H1 (cell line): ENCODE measurements around the gene C2orf92. TPM values are rescaled to one million over a fixed set of nuclear protein-coding genes. Genes with fewer than 3 reads are reported as not detected.

Experiments used
- ASH2L ChIP-seq: fragments of 200-600, 300-600 bp; sonication (generic); IDR thresholded peaks from one replicate; pipeline ENCODE4 v1.7.1; 2017; ENCODE audit warnings: low read length
- ATF2 ChIP-seq: IDR thresholded peaks from 2 replicates; pipeline ENCODE4 v1.6.1; 2012; ENCODE audit warnings: low read length, inconsistent platforms
- ATF3 ChIP-seq: IDR thresholded peaks from 2 replicates; pipeline ENCODE4 v1.6.1; 2011; ENCODE audit warnings: low read depth, mild to moderate bottlenecking, low read length; ENCODE audit not compliant: insufficient read depth
- BCL11A ChIP-seq, 2 experiments: IDR thresholded peaks; one replicate each; pipeline ENCODE4 v1.6.1; 2011; ENCODE audit warnings: low read depth in 2 of 2, low read length in 2 of 2, mild to moderate bottlenecking in 2 of 2
- CTBP2 ChIP-seq: IDR thresholded peaks from 2 replicates; pipeline ENCODE4 v1.7.0; 2011; ENCODE audit warnings: borderline replicate concordance, mild to moderate bottlenecking, moderate library complexity, mixed read lengths, low read length; ENCODE audit not compliant: insufficient read depth, insufficient read length
- E2F6 ChIP-seq: IDR thresholded peaks from 2 replicates; pipeline ENCODE4 v1.6.1; 2012; ENCODE audit warnings: inconsistent platforms
- EP300 ChIP-seq, 2 experiments: IDR thresholded peaks; 1 replicate in 1 of 2; 2 replicates in 1 of 2; pipeline ENCODE4 v1.6.1; 2011 to 2012; ENCODE audit warnings: low read depth in 2 of 2, low read length in 2 of 2, mild to moderate bottlenecking in 2 of 2, borderline replicate concordance in 1 of 2, inconsistent platforms in 1 of 2, moderate library complexity in 1 of 2
- FOSL1 ChIP-seq: IDR thresholded peaks from 2 replicates; pipeline ENCODE4 v1.6.1; 2011; ENCODE audit warnings: mild to moderate bottlenecking, low read depth, low read length, moderate library complexity; ENCODE audit not compliant: insufficient read depth
- GTF2F1 ChIP-seq: IDR thresholded peaks from 2 replicates; pipeline ENCODE4 v1.6.1; 2012; ENCODE audit warnings: low read depth, low read length, improper control_type of control experiment, borderline replicate concordance
- HDAC2 ChIP-seq, 2 experiments: fragments of 300-600 bp in 1 of 2; sonication (generic) in 1 of 2; IDR thresholded peaks; 2 replicates each; pipeline ENCODE4 v1.6.1; 2011 to 2012; ENCODE audit warnings: low read depth in 2 of 2, low read length in 2 of 2, mild to moderate bottlenecking in 2 of 2, moderate library complexity in 2 of 2, borderline replicate concordance in 1 of 2, inconsistent platforms in 1 of 2
- MAFK ChIP-seq: IDR thresholded peaks from 2 replicates; pipeline ENCODE4 v1.6.1; 2012; ENCODE audit warnings: low read depth, mild to moderate bottlenecking, improper control_type of control experiment, low read length
- NRF1 ChIP-seq: IDR thresholded peaks from 2 replicates; pipeline ENCODE4 v1.6.1; 2011; ENCODE audit warnings: mild to moderate bottlenecking, low read depth, low read length, improper control_type of control experiment
- RFX5 ChIP-seq: IDR thresholded peaks from 2 replicates; pipeline ENCODE4 v1.6.1; 2011; ENCODE audit warnings: low read depth, low read length, improper control_type of control experiment, borderline replicate concordance
- SIN3A ChIP-seq, 2 experiments: IDR thresholded peaks in 1 of 2; conservative IDR thresholded peaks in 1 of 2; 2 replicates each; pipeline ENCODE4 v1.6.1; 2011 to 2012; ENCODE audit warnings: low read length in 2 of 2, improper control_type of control experiment in 1 of 2, low read depth in 1 of 2, mild to moderate bottlenecking in 1 of 2
- polyA plus RNA-seq, 7 experiments: library from polyadenylated mRNA; depleted of rRNA in 3 of 7; stranded (reverse) in 5 of 7; unstranded in 2 of 7; fragments of >200 nt in 5 of 7; fragments of 200-250 nt in 2 of 7; gene quantifications; 1 replicate in 5 of 7; 2 replicates in 1 of 7; 4 replicates in 1 of 7; pipeline versions ENCODE4 v1.2.1 to v1.2.3, GENCODE V29; 2011 to 2013; ENCODE audit warnings: missing spikeins in 2 of 7, mixed read lengths in 2 of 7
- total RNA-seq: library from RNA; stranded (reverse); fragmentation: NEBNext Ultra II Directional; extraction: Animal tissue kit (Norgen Biotek cat#: 25700); gene quantifications from 2 replicates; pipeline ENCODE4 v1.2.1, GENCODE V29; 2021

C2orf92 gene
- total and polyA plus RNA-seq, 2 of the 8 experiments (the other 6 are each of a cell fraction or from before 2014, with no cell fraction given): 2.3 to 3.7 TPM

- TF ChIP-seq ATF3 (no peak), RFX5 (no peak), CTBP2 (no peak), BCL11A (IDR thresholded peaks at IDR 0.05; ENCODE audit: low read depth in 2 of 2, low read length in 2 of 2) (no peak), SIN3A (conservative IDR thresholded peaks at IDR 0.05 in 1 of 2, IDR thresholded peaks at IDR 0.05 in 1 of 2; ENCODE audit: low read depth in 1 of 2, low read length in 2 of 2) (no peak), E2F6 (no peak), ASH2L (no peak), NRF1 (no peak), FOSL1 (no peak), MAFK (no peak), GTF2F1 (no peak), ATF2 (no peak), EP300 (IDR thresholded peaks at IDR 0.05; ENCODE audit: borderline replicate concordance in 1 of 2, low read depth in 2 of 2, low read length in 2 of 2) (no peak), HDAC2 (IDR thresholded peaks at IDR 0.05; ENCODE audit: borderline replicate concordance in 1 of 2, low read depth in 2 of 2, low read length in 2 of 2) (no peak)
Observed at GRCh38 chr2:97691166-97691565, 21.7 kb downstream of the C2orf92 start (continued).
